HepG2 (cell line): ENCODE results near the gene C5AR1. TPM values are rescaled to one million over a fixed set of nuclear protein-coding genes. Genes with fewer than 3 reads are reported as not detected.

Experiments
- ASH2L ChIP-seq: fragments of 300-600, 200-600 bp; sonication (generic); IDR thresholded peaks from 2 replicates; pipeline ENCODE4 v1.7.0; 2017; ENCODE audit warnings: low read depth, mild to moderate bottlenecking, moderate library complexity, mixed read lengths, low read length; ENCODE audit not compliant: insufficient read length
- ATF1 ChIP-seq: IDR thresholded peaks from 2 replicates; pipeline ENCODE4 v1.6.1; 2016; ENCODE audit warnings: mild to moderate bottlenecking, control low read depth
- BRCA1 ChIP-seq: sonication (generic); formaldehyde crosslinking; IDR thresholded peaks from 2 replicates; pipeline ENCODE4 v1.4.0; 2020; ENCODE audit warnings: missing genetic modification reagents
- CCAR2 ChIP-seq: fragments of 200-400 bp; formaldehyde crosslinking; optimal IDR thresholded peaks from 2 replicates; pipeline ENCODE3; 2018; ENCODE audit warnings: low read depth, mild to moderate bottlenecking, low read length, moderate library complexity
- HNRNPL ChIP-seq: fragments of 200-400 bp; formaldehyde crosslinking; IDR thresholded peaks from 2 replicates; pipeline ENCODE4 v1.6.1; 2017; ENCODE audit warnings: mild to moderate bottlenecking, low read depth, low read length
- HOXD1 ChIP-seq: sonication (generic); formaldehyde crosslinking; IDR thresholded peaks from 2 replicates; pipeline ENCODE4 v1.5.0; 2020; ENCODE audit warnings: missing genetic modification reagents
- MEIS2 ChIP-seq: sonication (generic); formaldehyde crosslinking; IDR thresholded peaks from 2 replicates; pipeline ENCODE4 v1.9.0; 2021; ENCODE audit warnings: mild to moderate bottlenecking, missing genetic modification reagents
- NAIF1 ChIP-seq: sonication (generic); formaldehyde crosslinking; IDR thresholded peaks from 2 replicates; pipeline ENCODE4 v1.5.0; 2020; ENCODE audit warnings: mild to moderate bottlenecking, missing genetic modification reagents, borderline replicate concordance
- PCBP1 ChIP-seq: fragments of 200-400 bp; formaldehyde crosslinking; IDR thresholded peaks from 2 replicates; pipeline ENCODE4 v1.6.1; 2017; ENCODE audit warnings: mild to moderate bottlenecking, low read depth, low read length, borderline replicate concordance
- POLR2AphosphoS2 ChIP-seq: IDR thresholded peaks from 2 replicates; pipeline ENCODE4 v1.6.1; 2011; ENCODE audit warnings: low read depth, low read length, improper control_type of control experiment
- RORA ChIP-seq: sonication (generic); formaldehyde crosslinking; IDR thresholded peaks from 2 replicates; pipeline ENCODE4 v1.5.0; 2020; ENCODE audit warnings: mild to moderate bottlenecking, missing genetic modification reagents, moderate library complexity
- SIX1 ChIP-seq: sonication (generic); formaldehyde crosslinking; IDR thresholded peaks from 2 replicates; pipeline ENCODE4 v1.4.0; 2020; ENCODE audit warnings: missing genetic modification reagents, borderline replicate concordance
- SYNCRIP ChIP-seq: fragments of 200-400 bp; formaldehyde crosslinking; IDR thresholded peaks from 2 replicates; pipeline ENCODE4 v1.6.1; 2018; ENCODE audit warnings: mild to moderate bottlenecking, low read depth, low read length; ENCODE audit not compliant: insufficient read depth
- TGIF2 ChIP-seq: IDR thresholded peaks from 2 replicates; pipeline ENCODE4 v1.6.1; 2016; ENCODE audit warnings: control low read depth, missing compliant biosample characterization
- ZBTB3 ChIP-seq: sonication (generic); formaldehyde crosslinking; IDR thresholded peaks from 2 replicates; pipeline ENCODE4 v1.4.0; 2020; ENCODE audit warnings: low read depth, mild to moderate bottlenecking, moderate library complexity, missing genetic modification reagents, borderline replicate concordance
- ZNF24 ChIP-seq: fragments of 450-650 bp; IDR thresholded peaks from 2 replicates; pipeline ENCODE4 v1.6.1; 2017; ENCODE audit warnings: antibody characterized with exemption, mild to moderate bottlenecking
- ZNF296 ChIP-seq: sonication (generic); formaldehyde crosslinking; conservative IDR thresholded peaks from 2 replicates; pipeline ENCODE4 v1.5.0; 2020; ENCODE audit warnings: mild to moderate bottlenecking, missing genetic modification reagents
- ZNF644 ChIP-seq: IDR thresholded peaks from 2 replicates; pipeline ENCODE4 v1.6.1; 2016; ENCODE audit warnings: low read depth
- ZNF747 ChIP-seq: sonication (generic); formaldehyde crosslinking; IDR thresholded peaks from 2 replicates; pipeline ENCODE4 v1.8.1; 2023; ENCODE audit warnings: missing genetic modification reagents, mild to moderate bottlenecking, borderline replicate concordance
- ZSCAN21 ChIP-seq: sonication (generic); formaldehyde crosslinking; IDR thresholded peaks from 2 replicates; pipeline ENCODE4 v1.8.0; 2022; ENCODE audit warnings: mild to moderate bottlenecking, missing genetic modification reagents, moderate library complexity, borderline replicate concordance
- polyA plus RNA-seq, 8 experiments: library from polyadenylated mRNA; depleted of rRNA in 3 of 8; stranded (reverse) in 7 of 8; unstranded in 1 of 8; fragments of >200 nt; fragmentation: Illumina TruSeq in 4 of 8; extraction: Trizol in 4 of 8; gene quantifications; 2 replicates each; pipeline versions ENCODE4 v1.2.1 to v1.2.3, GENCODE V29; 2011 to 2016; ENCODE audit warnings: low read depth in 4 of 8, missing spikeins in 1 of 8, mixed read lengths in 1 of 8; ENCODE audit not compliant: insufficient read depth in 1 of 8
- total RNA-seq, 5 experiments: library from RNA; depleted of rRNA; stranded (reverse); fragments of >200 nt; fragmentation: Illumina TruSeq; extraction: Trizol; gene quantifications; 2 replicates each; pipeline ENCODE4 v1.2.3, GENCODE V29; 2016; ENCODE audit warnings: low read depth in 1 of 5
- TF ChIP-seq, protein P1 (sequence below): IDR thresholded peaks from 2 replicates; pipeline ENCODE4 v1.6.1; 2018; ENCODE audit warnings: missing genetic modification reagents, mild to moderate bottlenecking, missing compliant biosample characterization
- TF ChIP-seq, protein P2 (sequence below): sonication (generic); formaldehyde crosslinking; IDR thresholded peaks from 2 replicates; pipeline ENCODE4 v1.4.0; 2020; ENCODE audit warnings: missing genetic modification reagents, borderline replicate concordance
- TF ChIP-seq, protein P3 (sequence below): sonication (generic); formaldehyde crosslinking; IDR thresholded peaks from 2 replicates; pipeline ENCODE4 v1.8.1; 2023; ENCODE audit warnings: mild to moderate bottlenecking, moderate library complexity, missing genetic modification reagents
- TF ChIP-seq, protein P4 (sequence below): sonication (generic); formaldehyde crosslinking; IDR thresholded peaks from 2 replicates; pipeline ENCODE4 v1.8.1; 2023; ENCODE audit warnings: missing genetic modification reagents, inconsistent platforms, borderline replicate concordance

C5AR1 gene
- total and polyA plus RNA-seq, 2 of the 13 experiments (the other 11 are each of a cell fraction or from before 2014, with no cell fraction given): 0.07 to 1.6 TPM

DNA sequence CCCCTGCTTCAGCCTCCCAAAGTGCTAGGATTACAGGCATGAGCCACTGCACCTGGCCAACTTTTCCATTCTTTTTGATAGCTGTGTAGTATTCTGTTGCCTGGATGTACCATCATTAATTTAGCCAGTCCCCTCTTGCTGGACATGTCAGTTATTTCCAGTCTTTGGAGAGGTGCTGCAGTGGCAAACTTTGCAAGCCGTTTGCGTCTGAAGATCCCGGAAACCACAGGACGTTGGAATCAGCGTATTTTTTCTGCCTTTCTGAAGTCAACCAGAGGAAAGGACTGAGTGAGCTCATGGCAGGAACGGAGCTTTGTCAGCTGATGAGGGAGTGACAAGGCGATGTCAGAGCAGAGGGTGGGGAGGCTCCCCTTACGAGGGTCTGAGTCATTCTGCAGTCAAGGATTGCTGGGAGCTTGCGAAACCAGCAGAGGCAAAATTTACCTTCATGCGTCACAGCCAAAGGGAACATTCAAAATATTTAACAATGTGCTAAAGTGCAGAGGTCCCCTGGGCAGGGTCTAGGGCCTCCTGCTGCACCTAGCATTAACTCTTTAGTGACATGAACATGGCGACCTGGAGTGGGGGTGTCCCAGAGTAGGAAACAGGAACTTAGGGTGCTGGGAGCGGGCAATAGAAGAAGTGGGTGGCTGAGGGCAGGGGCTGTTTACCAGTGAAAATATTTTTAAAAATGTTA, 5.6 kb downstream of the C5AR1 start (continued):
- TF ChIP-seq, protein P1, sequence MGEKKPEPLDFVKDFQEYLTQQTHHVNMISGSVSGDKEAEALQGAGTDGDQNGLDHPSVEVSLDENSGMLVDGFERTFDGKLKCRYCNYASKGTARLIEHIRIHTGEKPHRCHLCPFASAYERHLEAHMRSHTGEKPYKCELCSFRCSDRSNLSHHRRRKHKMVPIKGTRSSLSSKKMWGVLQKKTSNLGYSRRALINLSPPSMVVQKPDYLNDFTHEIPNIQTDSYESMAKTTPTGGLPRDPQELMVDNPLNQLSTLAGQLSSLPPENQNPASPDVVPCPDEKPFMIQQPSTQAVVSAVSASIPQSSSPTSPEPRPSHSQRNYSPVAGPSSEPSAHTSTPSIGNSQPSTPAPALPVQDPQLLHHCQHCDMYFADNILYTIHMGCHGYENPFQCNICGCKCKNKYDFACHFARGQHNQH (CRISPR knock-in tag): peak; percentile 76; the same call in 1 of the 2 replicates
- no peak for TF ChIP-seq POLR2AphosphoS2
- TF ChIP-seq ZSCAN21: no peak
- TF ChIP-seq ZNF24: no peak
- TF ChIP-seq CCAR2: no peak
- no peak for TF ChIP-seq RORA
- no peak for TF ChIP-seq NAIF1 (CRISPR knock-in tag)
- peak; percentile 84; the same call in 1 of the 2 replicates for TF ChIP-seq BRCA1 (CRISPR knock-in tag)
- TF ChIP-seq PCBP1: no peak
- TF ChIP-seq ZBTB3 (CRISPR knock-in tag): no peak
- TF ChIP-seq ASH2L: peak; percentile 64
- TF ChIP-seq, protein P2, sequence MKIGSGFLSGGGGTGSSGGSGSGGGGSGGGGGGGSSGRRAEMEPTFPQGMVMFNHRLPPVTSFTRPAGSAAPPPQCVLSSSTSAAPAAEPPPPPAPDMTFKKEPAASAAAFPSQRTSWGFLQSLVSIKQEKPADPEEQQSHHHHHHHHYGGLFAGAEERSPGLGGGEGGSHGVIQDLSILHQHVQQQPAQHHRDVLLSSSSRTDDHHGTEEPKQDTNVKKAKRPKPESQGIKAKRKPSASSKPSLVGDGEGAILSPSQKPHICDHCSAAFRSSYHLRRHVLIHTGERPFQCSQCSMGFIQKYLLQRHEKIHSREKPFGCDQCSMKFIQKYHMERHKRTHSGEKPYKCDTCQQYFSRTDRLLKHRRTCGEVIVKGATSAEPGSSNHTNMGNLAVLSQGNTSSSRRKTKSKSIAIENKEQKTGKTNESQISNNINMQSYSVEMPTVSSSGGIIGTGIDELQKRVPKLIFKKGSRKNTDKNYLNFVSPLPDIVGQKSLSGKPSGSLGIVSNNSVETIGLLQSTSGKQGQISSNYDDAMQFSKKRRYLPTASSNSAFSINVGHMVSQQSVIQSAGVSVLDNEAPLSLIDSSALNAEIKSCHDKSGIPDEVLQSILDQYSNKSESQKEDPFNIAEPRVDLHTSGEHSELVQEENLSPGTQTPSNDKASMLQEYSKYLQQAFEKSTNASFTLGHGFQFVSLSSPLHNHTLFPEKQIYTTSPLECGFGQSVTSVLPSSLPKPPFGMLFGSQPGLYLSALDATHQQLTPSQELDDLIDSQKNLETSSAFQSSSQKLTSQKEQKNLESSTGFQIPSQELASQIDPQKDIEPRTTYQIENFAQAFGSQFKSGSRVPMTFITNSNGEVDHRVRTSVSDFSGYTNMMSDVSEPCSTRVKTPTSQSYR (CRISPR knock-in tag): peak; percentile 38; the same call in 1 of the 2 replicates
- TF ChIP-seq, protein P3, sequence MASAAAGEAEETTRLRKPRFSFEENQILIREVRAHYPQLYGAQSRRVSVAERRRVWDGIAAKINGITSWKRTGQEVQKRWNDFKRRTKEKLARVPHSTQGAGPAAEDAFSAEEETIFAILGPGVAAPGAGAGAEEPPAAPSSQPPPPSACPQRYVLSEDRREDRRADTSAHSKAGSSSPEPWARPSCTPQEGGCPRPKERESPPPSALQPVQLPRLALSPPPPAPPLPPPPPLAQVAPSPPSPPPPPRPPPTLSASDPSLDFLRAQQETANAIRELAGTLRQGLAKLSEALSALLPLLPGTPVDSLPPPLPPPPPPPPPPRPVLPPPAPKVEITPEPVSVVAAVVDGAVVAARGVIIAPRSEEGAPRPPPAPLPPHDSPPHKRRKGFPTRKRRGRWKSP (CRISPR knock-in tag): peak; percentile 72
- no peak for TF ChIP-seq ZNF296 (CRISPR knock-in tag)
- TF ChIP-seq, protein P4, sequence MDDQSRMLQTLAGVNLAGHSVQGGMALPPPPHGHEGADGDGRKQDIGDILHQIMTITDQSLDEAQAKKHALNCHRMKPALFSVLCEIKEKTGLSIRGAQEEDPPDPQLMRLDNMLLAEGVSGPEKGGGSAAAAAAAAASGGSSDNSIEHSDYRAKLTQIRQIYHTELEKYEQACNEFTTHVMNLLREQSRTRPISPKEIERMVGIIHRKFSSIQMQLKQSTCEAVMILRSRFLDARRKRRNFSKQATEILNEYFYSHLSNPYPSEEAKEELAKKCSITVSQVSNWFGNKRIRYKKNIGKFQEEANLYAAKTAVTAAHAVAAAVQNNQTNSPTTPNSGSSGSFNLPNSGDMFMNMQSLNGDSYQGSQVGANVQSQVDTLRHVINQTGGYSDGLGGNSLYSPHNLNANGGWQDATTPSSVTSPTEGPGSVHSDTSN (CRISPR knock-in tag): no peak
- TF ChIP-seq ZNF747 (CRISPR knock-in tag): peak; percentile 77; the same call in 1 of the 2 replicates
- peak; percentile 87 for TF ChIP-seq ATF1 (CRISPR knock-in tag)
- 0 out of 2 replicates have a peak, but pooled peaks have one; percentile 49 for TF ChIP-seq HOXD1
- TF ChIP-seq HNRNPL: no peak
- peak; percentile 40; the same call in 1 of the 2 replicates for TF ChIP-seq SIX1 (CRISPR knock-in tag)
- TF ChIP-seq ZNF644 (CRISPR knock-in tag): peak; percentile 78
- TF ChIP-seq SYNCRIP: no peak
- TF ChIP-seq MEIS2 (CRISPR knock-in tag): peak; percentile 96; the same call in 1 of the 2 replicates
- peak; percentile 95 for TF ChIP-seq TGIF2
